Measurements from ENCODE around the gene GMIP. TPM values are rescaled to one million over a fixed set of nuclear protein-coding genes. Genes with fewer than 3 reads are reported as not detected.

Gene GMIP
- polyA plus RNA-seq, 4 donors = 5.0 to 6.0 (median 5.4) TPM

- no peak for DNase-seq (ENCODE audit: low read depth in 4 of 4, low spot score in 3 of 4)
These were observed 17.8 kb upstream of the GMIP start for GRCh38 chr19:19661141-19661674.

- no peak for DNase-seq (ENCODE audit: low read depth in 4 of 4, low spot score in 3 of 4)
These were observed 16.3 kb upstream of the GMIP start for GRCh38 chr19:19659646-19660245.

GRCh38 chr19:19657397-19657783 lies 13.9 kb upstream of the GMIP start:
- DNase-seq (ENCODE audit: low read depth in 4 of 4, low spot score in 3 of 4) = no peak

GRCh38 chr19:19656451-19657396 lies 13.3 kb upstream of the GMIP start:
- no peak for DNase-seq (ENCODE audit: low read depth in 4 of 4, low spot score in 3 of 4)

- DNase-seq (ENCODE audit: low read depth in 4 of 4, low spot score in 3 of 4) = no peak
These were observed 12.3 kb upstream of the GMIP start for GRCh38 chr19:19655641-19656343.

GRCh38 chr19:19655051-19655594 lies 11.7 kb upstream of the GMIP start:
- no peak for DNase-seq (ENCODE audit: low read depth in 4 of 4, low spot score in 3 of 4)

- DNase-seq (ENCODE audit: low read depth in 4 of 4, low spot score in 3 of 4) = no peak
These were observed 11.0 kb upstream of the GMIP start for GRCh38 chr19:19654441-19654840.

- no peak for DNase-seq (ENCODE audit: low read depth in 4 of 4, low spot score in 3 of 4)
These were observed 10.2 kb upstream of the GMIP start for GRCh38 chr19:19653597-19654147.

GRCh38 chr19:19652482-19653295 lies 9.2 kb upstream of the GMIP start:
- no peak for DNase-seq (ENCODE audit: low read depth in 4 of 4, low spot score in 3 of 4)

- DNase-seq (ENCODE audit: low read depth in 4 of 4, low spot score in 3 of 4) = no peak
These were observed 7.6 kb upstream of the GMIP start for GRCh38 chr19:19651076-19651475.

GRCh38 chr19:19650331-19650730 lies 6.9 kb upstream of the GMIP start:
- DNase-seq (ENCODE audit: low read depth in 4 of 4, low spot score in 3 of 4) = no peak

GRCh38 chr19:19649580-19649995 lies 6.1 kb upstream of the GMIP start:
- no peak for DNase-seq (ENCODE audit: low read depth in 4 of 4, low spot score in 3 of 4)

- DNase-seq (ENCODE audit: low read depth in 4 of 4, low spot score in 3 of 4) = no peak
These were observed 5.7 kb upstream of the GMIP start for GRCh38 chr19:19649155-19649554.

GRCh38 chr19:19647037-19647835 lies 3.8 kb upstream of the GMIP start:
- DNase-seq (ENCODE audit: low read depth in 4 of 4, low spot score in 3 of 4) = no peak

- no peak for DNase-seq (ENCODE audit: low read depth in 4 of 4, low spot score in 3 of 4)
These were observed 1.9 kb upstream of the GMIP start for GRCh38 chr19:19645233-19645870.

GRCh38 chr19:19644054-19644388 lies 564 bp upstream of the GMIP start:
- DNase-seq (ENCODE audit: low read depth in 4 of 4, low spot score in 3 of 4) = no peak

- no peak for DNase-seq (ENCODE audit: low read depth in 4 of 4, low spot score in 3 of 4)
These were observed 825 bp downstream of the GMIP start for GRCh38 chr19:19642506-19643157.

Measured in right renal pelvis (tissue), 4 donors.